A673 (cell line): ENCODE results near the gene ATP8B4.

Experiments
- EZH2 ChIP-seq: fragments of 200-600 bp; sonication (generic); IDR thresholded peaks from 2 replicates; pipeline ENCODE4 v1.6.1; 2017; ENCODE audit warnings: borderline replicate concordance, low read depth, mild to moderate bottlenecking, mixed read lengths, antibody characterized with exemption, low read length; ENCODE audit not compliant: poor library complexity, severe bottlenecking
- TF ChIP-seq, protein P1 (sequence below): fragments of 300-800, 200-600 bp; sonication (generic); conservative IDR thresholded peaks from 2 replicates; pipeline ENCODE4 v1.5.1; 2017; ENCODE audit warnings: low read depth, mild to moderate bottlenecking, antibody characterized with exemption, low read length, moderate library complexity, mixed read lengths

DNA sequence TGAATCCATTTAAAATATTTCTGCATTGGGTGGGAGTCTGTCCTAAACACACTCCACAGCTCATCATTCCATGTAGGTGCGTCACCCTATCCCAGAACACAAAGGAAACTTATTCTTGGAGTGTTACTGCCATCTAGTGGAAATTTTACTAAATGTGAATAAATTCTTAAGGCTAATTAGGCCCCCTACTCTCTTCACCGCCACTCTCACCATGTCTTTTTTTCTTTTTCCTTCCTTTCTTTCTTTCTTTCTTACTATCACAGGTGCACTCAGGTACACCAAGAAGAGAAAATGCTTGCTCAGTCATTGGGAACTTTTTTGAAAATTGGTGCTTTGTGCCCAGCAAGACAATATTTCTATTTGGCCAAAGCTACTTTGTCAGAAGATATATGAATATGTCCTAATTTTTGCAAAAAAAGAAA is 26.4 kb upstream of the ATP8B4 start:
- TF ChIP-seq, protein P1, sequence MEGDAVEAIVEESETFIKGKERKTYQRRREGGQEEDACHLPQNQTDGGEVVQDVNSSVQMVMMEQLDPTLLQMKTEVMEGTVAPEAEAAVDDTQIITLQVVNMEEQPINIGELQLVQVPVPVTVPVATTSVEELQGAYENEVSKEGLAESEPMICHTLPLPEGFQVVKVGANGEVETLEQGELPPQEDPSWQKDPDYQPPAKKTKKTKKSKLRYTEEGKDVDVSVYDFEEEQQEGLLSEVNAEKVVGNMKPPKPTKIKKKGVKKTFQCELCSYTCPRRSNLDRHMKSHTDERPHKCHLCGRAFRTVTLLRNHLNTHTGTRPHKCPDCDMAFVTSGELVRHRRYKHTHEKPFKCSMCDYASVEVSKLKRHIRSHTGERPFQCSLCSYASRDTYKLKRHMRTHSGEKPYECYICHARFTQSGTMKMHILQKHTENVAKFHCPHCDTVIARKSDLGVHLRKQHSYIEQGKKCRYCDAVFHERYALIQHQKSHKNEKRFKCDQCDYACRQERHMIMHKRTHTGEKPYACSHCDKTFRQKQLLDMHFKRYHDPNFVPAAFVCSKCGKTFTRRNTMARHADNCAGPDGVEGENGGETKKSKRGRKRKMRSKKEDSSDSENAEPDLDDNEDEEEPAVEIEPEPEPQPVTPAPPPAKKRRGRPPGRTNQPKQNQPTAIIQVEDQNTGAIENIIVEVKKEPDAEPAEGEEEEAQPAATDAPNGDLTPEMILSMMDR: peak; percentile 60
- TF ChIP-seq EZH2: no peak
